ENCODE data around the gene TMEM171. TPM values are rescaled to one million over a fixed set of nuclear protein-coding genes. Genes with fewer than 3 reads are reported as not detected.

Gene TMEM171
- polyA plus RNA-seq, 1 donor: 0.58 TPM

DNA sequence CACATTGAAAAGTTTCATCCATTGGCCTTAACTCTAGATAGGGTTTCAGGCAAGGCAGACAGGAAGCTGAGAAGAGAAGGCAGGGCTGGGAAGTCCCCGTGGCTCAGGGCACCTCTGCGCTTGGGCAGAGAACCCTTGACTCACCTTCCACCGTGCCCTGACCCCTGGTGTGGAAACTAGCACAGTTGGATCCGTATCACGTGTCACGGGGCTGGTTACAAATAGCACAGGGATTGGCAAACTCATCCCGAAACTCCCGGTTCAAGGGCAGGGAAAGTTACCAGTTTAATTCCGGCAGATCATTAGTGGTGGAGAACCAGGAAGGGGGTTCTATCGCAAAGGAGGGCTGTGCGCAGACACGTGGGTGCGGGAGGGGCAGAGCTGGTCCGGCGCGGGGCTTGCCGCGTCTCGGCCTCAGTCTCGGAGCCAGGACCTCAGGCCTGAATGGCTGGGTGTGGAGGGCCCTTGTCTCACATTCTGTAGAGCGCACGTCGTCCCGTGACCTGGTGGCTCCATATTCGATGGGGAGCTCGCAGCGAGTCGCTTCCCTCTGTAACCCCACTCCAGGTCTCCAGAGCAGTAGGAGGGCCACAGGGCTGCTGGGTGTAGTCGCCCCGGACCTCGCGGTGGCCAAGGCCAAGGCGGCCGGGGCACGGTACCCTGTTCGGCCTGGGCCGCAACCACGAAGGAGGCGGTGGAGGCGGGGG is 771 bp upstream of the TMEM171 start:
- DNase-seq (ENCODE audit: low read depth): no peak

DNA sequence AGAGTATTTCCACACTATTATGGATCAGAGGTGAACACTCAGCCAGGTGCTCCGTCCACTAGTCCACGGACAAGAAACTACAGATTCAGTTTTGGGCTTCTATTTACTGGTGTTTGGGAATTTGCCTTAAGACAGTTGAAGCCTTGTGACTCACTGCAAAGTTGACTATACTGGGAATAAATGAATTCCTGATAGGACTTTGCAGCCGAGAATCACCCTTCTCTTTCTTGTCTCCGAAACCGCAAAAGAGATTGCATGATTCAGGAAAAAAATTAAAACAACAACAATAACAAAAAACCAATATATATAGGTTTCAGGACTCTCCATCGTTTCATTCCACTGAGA is 716 bp downstream of the TMEM171 start:
- DNase-seq (ENCODE audit: low read depth): no peak

DNA sequence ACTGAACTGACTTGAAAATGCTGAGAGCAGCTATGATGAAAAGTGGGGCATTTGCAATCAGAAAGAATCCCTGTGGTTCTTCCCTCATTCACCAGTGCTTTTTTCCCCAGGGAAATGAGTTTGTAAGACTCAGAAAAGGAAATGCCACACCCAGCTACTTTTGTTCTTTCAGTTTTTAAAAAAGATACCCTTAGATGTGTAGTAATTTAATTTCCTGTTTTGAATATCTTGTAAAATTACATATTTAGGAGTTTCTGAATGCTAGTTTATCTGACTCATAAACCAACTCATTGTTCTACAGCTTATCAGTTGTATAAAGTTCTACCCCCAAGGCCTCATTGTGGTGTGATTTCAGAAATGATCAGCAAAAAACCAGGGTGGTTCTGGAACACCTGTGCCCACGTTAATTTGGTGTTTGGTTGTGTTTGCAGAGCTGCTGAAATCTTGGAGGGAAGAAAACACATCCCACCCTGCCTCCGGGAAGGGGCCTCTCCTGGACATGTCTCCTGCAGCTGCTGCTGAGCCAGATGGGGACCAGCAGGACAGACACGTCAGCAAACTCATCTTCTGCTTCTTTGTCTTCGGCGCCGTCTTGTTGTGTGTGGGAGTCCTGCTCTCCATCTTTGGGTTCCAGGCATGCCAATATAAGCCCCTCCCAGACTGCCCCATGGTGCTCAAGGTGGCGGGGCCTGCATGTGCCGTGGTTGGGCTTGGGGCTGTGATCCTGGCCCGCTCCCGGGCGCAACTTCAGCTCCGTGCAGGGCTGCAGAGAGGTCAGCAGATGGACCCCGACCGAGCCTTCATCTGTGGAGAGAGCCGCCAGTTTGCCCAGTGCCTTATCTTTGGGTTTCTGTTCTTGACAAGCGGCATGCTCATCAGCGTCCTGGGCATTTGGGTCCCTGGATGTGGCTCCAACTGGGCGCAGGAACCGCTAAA is 2.8 kb downstream of the TMEM171 start:
- DNase-seq (ENCODE audit: low read depth): no peak

DNA sequence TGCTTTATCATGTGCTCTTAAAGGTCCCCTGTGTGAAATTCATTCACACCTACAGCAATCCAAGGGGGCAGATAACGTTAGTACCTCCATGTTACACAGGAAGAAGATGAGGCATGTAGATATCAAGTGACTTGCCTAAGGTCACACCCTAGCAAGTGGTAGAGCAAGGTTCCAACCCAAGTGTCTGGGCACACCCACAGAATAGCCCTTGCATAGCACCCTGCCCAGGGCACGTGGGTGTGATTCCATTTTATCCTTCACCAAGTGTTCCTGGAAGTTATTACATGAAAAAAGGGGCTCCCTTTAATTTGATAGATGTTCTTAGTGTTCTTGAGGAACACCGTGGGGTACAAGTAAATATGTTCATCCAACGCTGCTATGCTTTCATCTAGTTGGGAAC is 4.9 kb downstream of the TMEM171 start:
- no peak for DNase-seq (ENCODE audit: low read depth)

DNA sequence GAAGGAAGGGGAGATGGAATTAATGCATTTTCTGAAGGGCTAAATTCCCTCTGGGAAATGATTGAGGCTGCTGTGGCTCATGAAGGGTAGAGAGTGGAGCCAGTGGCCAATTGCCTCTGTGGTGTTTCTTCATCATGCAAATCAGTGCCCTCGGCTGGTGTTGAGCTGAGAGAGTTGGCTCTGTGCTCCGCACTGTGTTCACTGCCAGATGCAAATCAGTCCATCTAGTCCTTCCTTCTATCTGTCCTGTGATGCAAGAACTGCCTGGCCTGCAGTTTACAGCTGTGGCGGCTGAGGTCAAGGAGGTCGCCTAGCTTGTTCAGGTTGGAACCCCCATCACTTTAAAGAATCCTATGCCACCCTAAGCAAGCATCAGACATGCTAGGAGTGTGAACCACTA is 6.0 kb downstream of the TMEM171 start:
- no peak for DNase-seq (ENCODE audit: low read depth)

DNA sequence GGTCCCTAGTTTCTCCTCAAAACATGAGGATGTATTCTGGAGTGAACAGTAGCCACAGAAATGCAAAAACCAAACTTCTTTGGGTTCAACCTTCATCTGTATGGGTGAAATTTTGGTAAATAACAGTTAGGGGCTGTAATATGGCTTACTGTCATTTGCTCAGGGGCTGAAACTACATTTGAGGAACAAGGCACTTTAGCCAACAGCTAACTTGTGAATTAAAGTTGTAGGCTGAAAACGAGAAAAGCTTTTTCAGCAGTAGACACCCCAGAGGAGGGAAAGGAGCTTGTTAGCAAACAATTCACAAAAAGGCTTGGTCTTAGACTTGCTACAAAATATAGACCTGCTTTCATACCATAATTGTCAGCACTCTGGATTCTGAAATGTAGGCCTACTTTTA is 6.6 kb downstream of the TMEM171 start:
- no peak for DNase-seq (ENCODE audit: low read depth)

DNA sequence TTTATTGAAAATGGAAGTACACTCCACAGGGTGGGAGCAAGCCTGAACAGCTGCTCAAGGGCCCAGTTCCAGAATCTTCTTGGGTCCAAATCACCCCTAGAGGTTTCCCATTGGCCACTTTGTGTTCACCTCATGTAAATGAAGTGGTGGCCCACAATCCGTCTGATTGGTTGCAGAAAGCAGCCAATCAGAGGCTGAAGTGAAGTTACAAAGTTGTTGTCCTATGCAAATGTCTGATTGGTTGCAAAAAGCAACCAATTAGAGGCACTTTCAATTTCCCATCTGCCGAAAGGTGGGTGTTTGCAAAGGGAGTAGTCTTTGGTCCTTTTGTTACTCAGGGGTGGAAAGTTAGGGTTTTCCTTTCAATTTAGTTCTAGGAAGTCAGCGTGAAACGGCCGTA is 8.8 kb downstream of the TMEM171 start:
- DNase-seq (ENCODE audit: low read depth): no peak

DNA sequence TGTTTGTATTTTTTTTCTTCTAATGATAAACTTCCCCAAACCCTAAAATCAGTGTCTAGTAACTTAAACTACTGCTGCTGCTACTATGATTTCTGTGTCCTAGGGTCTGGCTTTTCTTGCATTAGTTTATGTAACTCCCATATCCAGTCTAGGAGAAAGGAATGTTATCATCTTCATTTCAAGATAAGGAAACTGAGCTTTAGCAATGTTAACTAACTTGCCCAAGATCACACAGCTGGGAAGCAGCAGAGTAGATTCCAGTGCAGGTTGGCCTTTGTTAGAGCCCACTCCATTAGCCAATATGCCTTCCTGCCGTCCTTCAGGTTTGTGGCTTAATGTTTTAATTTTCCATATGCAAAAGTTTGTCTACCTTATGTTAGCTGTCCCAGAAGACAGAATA is 10.4 kb downstream of the TMEM171 start:
- DNase-seq (ENCODE audit: low read depth): no peak

DNA sequence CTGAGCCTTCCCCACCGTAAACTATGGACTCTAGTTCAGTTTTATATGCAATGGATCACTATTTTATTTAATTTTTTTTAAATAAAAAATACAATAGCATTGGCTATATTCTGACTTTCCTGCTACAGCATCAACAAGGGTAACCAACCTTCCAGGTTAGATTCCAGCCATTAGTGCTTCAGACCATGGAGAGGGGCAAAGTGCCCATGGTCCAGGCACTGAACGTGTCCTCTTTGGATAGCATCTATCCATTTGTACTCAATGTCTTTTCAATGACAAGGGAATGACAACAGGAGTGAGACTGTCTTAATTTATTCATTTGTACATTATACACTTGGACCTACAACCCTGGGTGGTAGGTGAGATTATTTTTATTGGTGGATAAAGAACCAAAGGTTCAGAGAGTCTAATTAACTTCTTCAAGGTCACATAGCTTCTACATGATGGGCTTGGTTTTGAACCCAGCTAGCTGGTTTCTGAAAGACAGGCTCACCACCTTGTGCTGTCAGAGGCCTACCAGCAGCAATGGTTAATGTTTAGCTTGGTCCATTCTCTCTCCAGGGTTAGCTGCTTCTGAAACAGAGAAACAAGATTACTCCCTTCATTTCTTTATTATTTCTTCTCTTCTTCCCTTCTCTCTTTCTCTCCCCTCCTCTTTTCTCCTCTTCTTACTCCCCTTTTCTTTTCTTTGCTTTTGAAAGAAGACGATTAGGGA is 11.5 kb downstream of the TMEM171 start:
- no peak for DNase-seq (ENCODE audit: low read depth)

DNA sequence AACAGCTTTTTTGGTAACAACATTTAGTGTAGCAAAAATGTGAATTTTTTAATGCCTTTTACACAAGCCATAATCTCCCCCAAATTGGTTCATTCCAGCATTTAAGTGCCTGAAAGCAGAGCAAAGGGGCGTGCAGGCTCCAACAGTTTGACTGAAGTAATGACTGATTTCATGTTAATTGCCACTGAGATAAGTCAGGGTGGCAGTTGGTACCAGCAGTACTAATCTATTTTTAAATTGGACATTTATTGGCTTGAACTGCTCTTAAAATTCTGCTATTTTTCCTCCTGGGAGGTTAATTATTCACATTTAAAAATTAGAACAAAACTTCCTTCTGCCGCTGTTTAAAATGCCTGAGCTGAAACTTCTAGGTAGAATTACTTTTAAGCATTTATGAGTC is 12.4 kb downstream of the TMEM171 start:
- no peak for DNase-seq (ENCODE audit: low read depth)

DNA sequence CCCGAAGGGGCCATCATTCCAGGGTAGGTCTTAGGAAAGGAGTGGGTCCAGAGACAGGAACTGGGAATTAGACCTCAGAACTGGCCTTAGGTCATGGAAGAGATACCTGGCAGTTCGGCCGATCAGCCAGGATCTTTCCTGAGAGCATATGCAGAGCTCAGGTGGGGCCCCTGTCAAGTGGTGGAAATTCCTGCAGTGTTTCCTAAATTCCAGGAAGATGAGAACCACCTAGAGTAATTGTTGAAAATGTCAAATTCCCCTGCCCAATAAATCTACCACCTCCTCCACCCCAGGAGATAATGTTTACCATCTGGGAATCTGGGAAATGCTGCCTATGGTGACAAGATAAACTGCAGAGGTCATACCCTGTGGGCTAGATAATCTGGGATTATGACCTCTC is 14.6 kb downstream of the TMEM171 start:
- no peak for DNase-seq (ENCODE audit: low read depth)

DNA sequence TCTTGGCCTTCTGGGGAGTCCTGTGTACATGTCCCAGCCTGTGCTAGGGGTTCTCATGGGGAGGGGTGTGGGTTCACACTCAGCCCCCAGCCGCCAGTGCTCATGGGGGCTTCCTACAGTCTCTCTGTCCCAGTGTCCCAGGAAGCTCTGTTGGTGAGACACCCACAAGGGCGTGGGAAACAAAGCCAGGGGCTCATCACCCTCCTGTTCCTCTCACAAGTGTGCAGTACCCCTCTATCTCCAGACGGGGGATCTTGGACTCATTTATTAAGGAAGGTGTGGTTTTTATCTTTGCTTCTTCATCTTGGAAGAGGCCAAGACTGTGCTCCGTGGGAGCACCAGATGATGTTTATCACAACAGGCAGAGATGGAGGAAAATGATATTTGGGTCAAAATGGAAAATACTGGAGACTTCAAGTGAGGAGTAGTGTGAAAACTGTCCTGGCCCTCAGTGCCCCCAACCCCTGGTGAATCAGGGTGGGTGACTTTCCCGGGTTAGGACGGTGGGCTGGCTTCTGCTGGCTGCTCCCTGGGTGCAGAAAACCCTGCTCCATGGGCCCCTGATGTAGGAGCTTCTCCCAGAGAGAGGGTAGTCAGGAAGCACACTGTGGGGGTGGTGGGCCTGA is 15.2 kb downstream of the TMEM171 start:
- DNase-seq (ENCODE audit: low read depth): no peak

DNA sequence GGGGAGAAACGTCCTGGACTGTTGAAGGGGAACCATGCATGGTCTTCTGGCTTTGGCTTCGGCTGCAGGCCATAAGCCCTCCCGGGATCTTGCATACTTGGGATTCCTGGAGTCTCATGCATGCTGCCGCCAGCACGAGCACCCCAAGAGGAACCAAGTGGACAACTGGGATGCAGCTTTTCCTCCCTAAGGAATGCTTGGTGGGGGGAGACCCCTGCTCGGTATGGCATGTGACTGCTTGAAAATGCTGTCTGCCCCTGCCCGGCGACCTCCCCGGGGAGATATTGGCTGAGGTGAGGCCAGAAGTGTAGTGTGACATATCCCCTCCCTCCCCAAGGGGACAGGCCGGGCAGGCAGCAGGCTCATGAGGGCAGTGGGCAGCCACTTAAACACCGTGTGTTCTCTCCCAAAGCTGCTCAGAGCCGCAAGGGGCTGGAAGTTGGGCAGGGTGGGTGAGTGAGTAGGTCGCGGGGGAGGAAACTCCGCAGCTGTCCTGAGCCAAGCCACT is 15.7 kb downstream of the TMEM171 start:
- no peak for DNase-seq (ENCODE audit: low read depth)

DNA sequence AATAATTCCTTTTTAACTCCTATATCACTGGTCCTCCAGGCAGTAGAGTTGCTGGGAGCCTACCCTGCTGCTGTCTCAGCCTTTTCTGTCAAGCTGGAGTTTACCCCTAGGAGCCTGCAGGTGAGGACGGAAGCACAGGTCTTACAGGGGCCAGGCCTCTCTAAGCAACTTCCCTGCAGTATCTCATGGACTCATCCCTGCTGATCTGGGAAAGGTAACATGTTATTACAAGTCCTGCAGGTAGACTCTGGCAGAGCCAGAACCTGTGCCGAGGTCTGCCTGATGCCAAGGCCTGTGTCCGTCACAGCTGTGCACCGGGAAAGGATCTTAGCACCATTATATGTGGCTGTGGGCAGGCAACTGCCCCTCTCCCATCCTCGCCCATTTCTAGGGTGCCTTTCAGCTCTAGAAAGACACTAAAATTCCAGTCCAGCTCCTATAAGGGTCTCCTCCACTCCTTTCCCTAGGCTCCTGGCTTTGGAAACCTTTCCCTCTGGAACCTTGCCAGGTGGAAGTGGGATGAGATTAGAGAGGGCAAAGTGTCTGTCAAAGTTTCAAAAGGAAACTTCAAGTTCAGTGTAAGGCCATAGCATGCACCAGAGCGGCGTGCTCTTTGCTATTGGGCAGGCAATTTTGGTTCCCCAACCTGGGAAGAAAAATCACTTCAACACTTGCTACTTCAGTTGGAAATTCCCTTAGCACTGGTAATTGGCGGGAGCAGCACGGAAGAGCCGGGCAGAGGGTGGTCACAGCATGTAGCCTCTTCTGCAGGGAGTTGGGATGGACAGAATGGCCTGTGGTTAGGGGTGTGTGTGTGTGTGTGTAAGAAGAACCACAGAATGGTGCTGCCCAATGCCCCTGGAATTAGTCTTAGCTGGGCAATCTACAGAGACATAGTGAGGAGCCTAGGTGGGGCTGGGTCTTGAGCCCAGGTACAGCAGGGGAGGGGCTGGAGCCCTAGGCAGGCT is 17.5 kb downstream of the TMEM171 start:
- DNase-seq (ENCODE audit: low read depth): no peak

DNA sequence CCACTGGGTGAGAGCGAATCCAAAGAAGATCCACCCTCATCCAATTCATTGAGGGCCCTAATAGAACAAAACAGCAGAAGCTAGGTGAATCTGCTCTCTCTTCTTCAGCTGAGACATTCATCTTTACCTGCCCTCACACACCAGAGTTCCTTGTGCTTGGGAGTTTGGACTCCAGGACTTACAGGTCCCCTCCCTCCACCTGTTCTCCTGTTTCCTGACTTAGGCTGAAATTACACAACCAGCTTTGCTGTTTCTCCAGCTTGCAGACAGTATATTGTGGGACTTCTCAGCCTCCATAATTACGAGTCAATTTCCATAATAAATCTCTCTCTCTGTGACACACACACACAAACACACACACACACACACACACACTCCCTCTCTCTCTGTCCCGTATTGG is 19.1 kb downstream of the TMEM171 start:
- DNase-seq (ENCODE audit: low read depth): no peak

DNA sequence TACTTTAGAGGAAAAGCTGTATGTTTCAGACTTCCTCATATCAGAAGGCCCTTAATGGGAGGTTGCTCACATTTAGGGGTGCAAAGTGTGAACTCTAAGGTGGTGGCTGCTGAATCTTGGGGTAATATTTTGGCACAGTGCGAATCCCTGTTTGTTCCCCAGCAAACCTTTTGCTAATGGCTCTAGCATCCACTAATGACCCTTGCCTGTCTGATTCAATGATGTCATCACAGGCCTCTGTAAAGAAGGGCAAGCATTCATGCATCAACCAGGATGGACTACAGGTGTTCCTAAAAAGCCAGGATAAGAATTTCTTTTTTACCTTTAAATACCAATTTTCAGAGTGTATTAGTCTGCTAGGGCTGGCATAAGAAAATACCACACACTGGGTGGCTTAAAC is 20.4 kb downstream of the TMEM171 start:
- no peak for DNase-seq (ENCODE audit: low read depth)

DNA sequence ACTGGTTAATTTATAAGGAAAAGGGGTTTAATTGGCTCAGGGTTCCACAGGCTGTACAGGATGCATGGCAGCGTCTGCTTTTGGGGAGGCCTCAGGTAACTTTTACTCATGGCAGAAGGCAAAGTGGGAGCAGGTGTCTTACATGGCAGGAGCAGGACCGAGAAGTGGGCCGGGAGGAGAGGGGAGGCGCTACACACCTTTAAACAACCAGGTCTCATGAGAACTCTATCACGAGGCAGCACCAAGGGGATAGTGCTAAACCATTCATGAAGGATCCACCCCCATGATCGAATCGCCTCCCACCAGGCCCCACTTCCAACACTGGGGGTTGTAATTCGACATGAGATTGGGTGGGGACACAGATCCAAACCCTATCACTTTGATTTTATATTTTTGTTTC is 21.7 kb downstream of the TMEM171 start:
- no peak for DNase-seq (ENCODE audit: low read depth)

DNA sequence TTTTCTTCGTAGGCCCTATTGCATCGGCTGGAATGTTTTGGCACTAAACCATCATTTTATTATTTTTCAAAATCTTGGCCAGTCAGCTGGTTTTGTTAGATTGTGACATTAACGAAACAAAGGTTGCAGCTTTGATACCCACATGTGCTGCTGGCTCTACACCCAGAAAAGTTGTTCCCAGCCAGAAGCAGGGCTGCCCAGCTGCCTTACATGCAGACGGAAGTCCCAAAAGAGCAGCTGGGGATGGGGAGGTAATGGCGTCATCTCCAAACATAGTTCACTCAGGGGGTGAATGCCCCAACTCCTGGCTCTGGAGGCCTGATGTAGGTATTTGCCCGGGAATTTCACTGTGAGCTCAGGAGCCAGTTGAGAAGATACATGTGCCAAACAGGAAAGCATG is 23.3 kb downstream of the TMEM171 start:
- DNase-seq (ENCODE audit: low read depth): no peak

DNA sequence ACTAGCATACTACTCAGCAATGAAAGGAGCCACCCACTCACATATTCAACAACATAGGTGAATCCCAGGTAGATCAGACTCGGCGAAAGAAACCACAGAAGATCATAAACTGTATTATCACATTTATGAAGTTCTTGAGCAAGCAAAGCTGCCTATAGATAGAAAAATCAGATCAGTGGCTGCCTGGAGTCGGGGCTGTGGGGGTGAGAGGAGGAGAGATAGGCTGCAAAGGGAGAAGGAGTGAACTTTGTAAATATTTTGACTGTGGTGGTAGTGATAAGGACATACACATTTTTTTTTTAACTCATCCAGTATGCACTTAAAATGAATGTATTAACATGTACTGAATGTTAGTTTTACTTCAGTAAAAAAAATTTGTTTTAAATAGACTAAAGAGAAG is 29.2 kb downstream of the TMEM171 start:
- no peak for DNase-seq (ENCODE audit: low read depth)

DNA sequence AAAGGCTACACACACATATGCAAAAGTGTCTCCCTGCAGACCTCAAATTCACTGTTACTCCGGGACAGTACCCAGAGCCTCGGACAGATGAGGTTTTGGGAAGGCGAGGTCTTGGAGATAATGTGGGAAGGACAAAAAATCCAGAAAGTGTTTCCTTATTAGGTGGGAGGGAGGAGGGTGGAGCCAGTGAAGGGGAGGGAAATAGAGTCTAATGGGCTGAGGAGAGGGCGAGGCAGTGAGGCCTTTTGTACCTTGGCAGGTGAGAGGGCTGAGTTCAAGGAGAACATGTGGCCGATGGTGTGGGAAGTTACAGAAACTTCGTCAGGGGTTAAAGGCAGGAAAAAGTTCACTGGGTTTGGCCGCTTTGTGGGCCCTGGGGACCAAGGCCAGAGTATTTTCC is 30.5 kb downstream of the TMEM171 start:
- no peak for DNase-seq (ENCODE audit: low read depth)

Data from forelimb muscle (tissue), 1 donor.